Activated CD8-positive, alpha-beta memory T cell treated with anti-CD3 and anti-CD28 coated beads, Interleukin-2, amount 50 U/mL, for 1 hour (primary cell): Measurements from ENCODE around the gene NF1.
"Not testable (repeated sequence)": the region's sequence is repeated elsewhere in the genome, so short reads cannot be mapped to it uniquely, and the experiment has no call there.

Experiments
- DNase-seq: peaks from one replicate; pipeline ENCODE4 v3.0.0-alpha.2; 2020; ENCODE audit errors: extremely low read depth

The NF1 gene

DNA sequence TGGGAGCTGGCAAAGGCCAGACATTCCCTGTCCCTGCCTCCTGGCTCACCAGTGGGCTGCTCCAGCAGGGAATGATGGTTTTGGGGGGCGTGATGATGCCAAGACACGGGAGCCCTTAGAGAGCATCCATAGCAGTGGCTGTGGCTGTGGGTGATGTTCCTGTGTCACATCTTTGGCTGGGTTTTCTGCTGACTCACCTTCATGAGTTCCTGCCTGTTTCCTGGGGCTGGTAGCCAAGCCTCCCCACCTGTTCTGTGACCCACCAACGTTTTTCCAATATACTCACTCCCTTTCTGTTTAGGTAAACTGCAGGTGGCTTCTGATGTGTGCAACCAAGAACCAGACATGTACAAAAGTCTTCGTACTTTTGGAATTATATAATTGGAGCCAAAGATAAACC lies 16.5 kb upstream of the NF1 start:
- no peak for DNase-seq

DNA sequence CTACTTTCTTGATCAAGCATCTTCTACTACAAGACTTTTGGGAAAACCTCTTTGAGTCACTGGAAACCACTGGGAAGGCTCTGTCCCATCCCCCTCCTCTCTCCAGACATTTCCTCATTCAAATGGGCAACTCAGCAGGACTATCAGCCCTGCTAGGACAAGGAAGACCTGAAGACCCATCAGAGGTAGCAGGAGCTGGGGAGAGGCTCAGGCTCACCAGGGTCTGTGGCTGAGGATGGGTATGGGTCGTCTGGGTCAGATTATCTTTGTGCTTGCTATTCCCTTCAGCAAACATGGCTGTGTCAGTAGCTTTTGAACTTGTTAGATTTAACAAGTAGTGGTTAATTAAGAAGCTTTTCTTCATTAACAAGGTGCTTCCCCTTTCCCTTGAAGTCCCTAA lies 15.0 kb upstream of the NF1 start:
- DNase-seq: no peak

DNA sequence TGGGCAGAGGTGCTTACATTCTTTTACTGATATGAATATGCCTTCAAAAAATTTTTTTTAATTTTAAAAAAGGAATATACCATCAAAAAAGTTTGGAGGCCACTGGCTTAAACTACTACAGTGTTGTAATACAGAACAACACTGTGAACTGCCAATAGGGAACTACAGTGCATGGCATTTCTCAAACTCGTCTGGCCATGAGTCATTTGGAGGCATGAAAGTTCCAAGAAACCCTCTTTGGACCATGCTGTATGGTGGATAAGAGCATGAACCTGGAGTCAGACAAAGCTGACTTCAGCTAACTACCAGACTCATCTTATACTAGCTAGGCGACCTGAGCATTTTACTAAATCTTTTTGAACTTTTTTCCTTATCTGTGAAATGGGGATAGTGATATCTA lies 9.2 kb upstream of the NF1 start:
- DNase-seq: no peak

DNA sequence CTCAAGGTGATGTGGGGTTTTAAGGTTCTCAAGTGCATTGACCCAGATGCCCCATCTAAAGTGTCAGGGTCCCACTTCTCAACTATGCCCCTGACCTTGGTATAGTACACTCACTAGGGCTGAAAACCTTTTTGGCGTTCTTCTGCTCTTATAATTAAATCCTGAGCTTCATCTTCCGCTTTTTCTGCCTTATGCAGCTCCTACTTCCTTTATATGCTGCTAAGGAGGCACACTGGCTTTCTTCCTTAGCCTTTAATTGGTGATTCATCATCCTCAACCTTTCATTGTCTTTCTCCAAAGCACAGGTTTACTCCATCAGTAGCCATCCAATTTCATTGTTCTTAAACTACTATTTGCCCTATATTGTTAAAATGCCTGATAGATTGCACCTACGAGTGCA lies 5.3 kb upstream of the NF1 start:
- DNase-seq: no peak

DNA sequence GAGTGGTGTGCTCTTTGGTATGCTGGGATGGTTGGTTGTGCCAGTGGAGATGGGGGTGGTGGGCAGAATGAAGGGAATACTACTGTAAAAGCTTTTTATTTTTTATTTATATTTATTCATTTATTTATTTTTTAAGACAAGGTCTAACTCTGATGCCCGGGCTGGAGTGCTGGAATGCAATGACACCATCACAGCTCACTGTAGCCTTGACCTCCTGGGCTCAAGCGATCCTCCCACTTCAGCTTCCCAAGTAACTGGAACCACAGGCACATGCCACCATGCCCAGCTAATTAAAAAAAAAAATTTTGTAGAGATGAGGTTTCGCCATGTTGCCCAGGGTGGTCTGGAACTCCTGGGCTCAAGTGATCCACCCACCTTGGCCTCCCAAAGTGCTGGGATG lies 4.1 kb upstream of the NF1 start:
- DNase-seq: not testable (repeated sequence)

DNA sequence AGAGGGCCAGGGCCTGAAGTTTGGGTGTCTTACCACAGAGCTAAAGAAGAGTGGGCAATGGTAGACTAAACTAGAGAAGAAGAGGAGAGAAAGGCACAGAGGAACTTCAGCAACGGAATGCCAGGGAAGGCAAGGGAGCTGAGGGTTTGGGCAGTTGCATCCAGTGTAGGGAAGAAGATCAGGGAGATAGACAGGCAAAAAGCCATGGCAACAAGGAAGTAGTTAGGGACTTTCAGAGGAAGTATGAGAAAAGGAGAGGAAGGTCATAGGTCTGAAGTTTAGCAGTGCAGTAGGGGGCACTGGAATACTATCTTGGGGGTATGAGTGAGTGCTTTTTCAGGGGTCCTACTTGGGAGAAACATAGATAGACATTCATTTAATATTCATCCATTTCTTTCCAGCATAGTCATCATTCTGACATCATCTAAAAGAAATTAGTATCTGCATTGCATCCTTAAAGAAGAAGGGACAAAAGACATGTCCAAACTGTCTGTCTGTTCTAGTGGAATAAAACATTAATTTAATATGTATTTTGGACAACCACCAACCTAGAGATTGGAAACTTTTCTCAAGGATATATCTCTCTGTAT lies 2.2 kb upstream of the NF1 start:
- DNase-seq: no peak

DNA sequence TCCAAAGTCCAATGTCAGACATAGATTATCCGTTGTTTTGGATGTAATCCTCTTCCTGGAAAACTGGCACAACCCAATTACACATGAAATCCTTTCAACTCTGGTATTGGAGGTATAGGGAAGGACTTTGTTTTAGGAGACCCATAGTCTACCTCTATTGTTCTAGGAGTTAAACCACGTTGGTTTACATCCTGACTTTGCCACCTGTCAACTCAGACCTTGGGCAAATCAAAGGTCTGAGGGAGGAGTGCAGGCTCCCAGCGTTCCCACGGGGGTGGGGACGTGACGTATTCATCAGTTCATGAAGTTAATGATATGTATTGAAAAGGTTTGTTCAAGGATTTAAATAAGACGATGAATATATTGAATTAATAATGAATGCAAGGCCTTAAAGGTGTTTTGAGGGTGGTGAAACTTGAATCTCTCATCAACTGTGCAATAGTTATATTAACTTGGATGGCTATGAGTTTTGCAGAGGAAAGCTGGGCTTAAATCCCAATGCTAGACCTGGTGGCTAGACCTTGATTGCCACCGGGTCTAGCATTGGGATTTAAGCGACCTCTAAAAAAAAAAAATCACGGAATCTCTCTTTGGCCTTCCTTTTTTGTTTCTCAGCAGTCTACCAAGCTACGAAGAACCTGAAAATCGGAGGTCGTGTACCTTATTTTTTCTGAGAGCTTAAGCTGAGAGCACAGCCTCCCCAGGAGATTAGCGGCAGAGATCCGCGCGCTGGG lies 744 bp upstream of the NF1 start:
- DNase-seq: no peak

DNA sequence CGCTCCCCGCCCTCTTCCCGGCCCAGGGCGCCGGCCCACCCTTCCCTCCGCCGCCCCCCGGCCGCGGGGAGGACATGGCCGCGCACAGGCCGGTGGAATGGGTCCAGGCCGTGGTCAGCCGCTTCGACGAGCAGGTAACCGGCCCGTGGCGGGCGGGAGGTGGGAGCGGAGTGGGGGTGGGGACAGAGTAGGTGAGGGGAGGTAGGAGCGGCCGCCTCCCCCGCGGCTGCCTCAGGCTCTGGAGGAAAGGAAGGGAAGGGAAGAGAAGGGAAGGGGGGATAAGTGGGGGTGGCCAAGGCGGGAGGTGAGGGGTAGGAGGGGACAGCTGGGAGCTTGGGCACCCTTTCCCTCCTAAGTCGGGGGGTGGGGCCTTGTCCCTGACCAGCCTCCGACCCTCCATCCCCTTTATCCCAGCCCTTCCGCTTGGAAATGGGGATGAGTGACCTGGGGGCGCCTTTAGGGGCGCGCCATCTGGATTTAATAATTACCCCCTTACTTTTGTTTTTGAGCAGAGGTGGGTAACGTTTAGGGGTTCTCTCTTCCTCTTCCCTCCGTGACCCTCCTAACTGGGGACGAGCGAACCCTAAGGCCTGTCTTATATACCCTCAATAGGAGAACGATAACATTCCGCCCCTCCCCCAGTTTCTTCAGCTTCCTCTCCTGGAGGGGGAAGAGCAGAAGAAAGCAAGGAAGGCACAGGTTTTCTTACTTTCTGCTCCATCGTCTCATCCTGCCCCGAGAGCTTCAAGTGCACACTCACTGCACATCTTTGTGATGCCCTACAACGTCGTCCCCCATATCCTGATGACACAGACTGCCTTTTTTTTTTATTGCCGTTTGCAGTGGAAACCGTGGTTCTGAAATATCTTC lies 694 bp downstream of the NF1 start:
- no peak for DNase-seq

DNA sequence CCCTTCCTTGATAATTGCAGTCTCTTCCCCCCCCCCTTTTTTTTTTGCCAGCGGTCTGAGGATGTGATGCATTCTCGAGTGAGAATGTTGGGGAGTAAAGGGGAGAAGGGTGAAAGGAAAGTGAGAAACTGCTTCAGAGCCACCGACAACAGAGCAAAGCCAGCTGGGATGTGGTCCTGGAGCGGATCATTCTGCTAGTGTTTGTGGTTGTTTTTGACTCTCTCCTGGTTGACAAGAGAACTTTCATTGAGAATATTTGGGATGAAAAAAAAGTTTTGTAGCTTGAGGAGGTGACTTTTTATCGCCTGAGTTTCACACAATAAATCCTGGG lies 1.3 kb downstream of the NF1 start:
- no peak for DNase-seq

DNA sequence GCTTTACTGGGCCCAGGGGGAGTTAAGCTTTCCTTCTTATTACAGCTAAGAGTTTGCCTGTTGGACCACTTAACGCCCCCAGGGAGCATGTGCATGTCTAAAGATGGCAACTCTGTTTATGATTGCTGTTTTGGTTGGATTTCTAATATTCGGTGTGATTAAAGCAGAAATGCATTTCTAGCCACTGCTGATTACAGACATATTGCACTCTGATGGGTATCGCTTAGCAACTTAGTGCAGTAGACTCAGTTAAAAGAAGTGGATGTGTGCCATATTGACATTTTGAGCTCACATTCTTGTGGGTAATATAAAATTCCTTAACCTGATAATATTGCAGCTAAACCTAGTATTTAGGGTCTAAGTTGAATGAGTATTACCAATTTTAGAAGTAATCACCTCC lies 4.2 kb downstream of the NF1 start:
- no peak for DNase-seq

DNA sequence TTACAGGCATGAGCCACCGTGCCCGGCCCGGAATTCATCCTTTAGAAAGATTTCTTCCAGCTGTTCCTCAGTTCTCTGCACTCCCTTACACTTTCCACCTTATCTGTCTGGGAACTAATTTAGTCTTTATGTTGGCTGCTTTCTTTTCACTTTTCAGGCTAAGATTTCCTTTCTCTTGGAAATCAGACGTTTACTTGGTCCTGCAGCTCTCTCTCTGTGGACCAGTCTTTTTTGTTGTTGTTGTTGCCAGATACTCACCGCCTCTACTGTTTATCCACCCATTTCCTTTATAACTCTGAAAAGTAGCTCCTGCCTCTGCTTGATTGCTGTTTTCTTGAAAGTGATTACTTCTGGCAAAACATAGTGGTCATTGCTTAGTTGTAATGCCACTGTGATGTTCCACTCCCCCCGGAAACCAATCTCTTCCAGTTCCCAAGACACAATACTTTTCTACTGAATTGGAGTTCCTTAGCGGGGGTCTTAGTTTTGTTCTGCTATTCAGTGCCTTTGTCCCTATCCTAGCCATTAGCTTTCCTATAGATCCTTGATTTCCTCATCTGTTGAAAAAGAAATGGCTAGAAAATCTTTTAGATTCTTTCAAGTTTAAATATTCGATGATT lies 6.2 kb downstream of the NF1 start:
- DNase-seq: no peak

DNA sequence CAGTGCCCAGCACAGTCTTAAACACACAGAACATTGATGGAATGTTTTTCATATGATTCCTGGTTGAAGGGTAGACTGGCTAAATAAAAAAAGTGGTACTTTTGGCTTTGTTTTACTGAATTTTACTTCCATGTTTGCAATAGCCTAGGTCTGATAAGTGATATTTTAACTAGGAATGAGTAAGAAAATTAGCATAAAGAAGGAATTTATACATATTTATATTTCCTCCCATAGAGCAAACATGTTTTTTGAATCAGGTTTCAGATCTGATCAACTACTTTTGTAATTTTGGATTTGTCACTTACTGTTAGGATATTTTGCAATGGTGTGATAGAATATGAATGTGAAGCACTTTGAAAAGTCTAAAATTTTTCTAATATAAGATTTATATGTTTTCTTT lies 7.2 kb downstream of the NF1 start:
- no peak for DNase-seq

DNA sequence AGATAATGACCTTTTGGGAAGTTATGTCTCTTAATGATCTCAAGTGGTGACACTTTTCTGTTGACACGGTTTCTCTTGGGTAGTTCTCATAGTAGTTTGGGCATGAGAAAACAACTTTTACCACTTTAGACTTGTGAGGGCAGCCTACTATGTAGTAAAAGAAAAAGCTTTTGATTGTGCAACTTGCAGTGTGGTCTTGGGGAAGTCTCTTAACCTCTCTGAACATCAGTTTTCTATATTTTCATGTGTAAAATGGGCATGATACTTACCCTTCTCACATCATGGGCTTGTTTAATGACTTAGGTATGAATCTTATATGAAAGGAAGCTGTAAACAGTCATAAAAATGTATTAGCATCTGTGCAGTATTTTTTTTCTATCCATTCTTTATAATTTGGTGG lies 11.2 kb downstream of the NF1 start:
- DNase-seq: no peak

DNA sequence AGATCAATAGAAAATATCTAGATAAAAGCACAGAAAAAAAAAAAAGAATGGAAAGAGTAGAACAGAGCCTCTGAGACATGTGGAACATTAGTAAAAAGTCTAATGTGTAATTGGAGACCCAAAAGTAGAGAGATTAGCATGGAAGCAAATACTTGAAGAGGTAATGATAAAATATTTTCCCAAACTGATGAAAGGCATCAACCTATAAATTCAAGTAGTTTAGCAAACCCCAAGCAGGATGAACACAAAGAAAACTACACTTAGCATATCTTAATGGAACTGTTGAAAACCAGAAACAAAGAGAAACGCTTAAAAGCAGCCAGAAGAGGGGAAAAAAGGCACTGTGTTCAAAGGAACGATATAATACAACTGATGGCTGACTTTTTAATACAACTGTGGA lies 16.4 kb downstream of the NF1 start:
- no peak for DNase-seq

DNA sequence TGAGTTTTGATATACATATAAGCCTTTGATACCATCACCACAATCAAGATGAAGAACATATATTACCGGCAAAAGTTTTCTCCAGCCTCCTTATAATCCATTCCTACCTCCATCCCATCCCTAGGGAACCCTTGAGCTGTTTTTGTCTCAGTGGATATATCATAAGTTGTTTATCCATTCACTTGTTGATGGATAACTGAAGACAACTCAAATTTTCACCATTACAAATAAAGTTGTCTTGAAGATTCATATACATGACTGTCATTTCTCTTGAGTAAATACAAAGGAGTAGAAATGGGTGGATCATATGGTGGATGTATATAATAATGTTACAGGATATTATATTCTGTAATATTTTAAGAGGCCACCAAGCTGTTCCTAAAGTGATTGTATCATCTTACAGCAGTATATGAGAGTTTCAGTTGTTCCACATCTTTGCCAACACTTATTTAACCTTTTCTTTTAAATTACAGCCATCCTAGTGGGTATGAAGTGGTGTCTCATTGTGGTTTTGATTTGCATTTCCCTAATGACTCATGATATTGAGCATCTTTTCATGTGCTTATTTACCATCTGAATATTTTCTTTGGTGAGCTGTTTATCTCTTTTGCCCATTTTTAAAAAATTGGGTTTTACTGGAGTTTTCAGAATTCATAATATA lies 17.4 kb downstream of the NF1 start:
- DNase-seq: no peak

DNA sequence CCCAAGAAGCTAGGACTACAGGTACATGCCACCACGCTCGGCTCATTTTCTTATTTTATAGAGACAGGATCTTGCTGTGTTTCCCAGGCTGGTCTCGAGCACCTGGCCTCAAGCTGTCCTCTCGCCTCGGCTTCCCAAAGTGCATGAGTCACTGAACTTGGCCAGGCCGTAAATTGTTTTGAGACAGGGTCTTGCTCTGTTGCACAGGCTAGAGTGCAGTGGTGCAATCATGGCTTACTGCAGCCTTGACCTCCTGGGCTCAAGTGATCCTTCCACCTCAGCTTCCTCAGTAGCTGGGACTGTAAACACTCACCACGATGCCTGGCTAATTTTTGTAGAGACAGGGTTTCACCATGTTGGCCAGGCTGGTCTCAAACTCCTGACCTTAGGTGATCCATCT lies 18.6 kb downstream of the NF1 start:
- not testable (repeated sequence) for DNase-seq

DNA sequence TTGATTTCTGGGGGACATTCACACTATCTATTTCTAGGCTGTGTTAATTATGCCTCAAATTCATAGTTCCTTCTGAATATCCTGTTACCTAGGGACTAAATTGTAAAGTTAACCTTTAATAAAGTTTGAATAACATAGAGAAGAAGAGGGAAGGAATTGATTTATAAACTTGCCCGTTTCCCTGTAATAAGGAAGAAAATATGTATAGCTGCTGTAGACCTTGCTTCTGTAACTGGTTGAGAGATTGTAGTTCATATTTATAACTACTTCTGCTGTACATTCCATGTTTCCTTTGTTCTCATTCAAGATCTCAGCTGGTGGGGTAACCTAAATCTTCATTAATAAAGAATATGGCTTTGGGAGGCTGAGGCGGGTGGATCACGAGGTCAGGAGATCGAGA lies 19.2 kb downstream of the NF1 start:
- no peak for DNase-seq

DNA sequence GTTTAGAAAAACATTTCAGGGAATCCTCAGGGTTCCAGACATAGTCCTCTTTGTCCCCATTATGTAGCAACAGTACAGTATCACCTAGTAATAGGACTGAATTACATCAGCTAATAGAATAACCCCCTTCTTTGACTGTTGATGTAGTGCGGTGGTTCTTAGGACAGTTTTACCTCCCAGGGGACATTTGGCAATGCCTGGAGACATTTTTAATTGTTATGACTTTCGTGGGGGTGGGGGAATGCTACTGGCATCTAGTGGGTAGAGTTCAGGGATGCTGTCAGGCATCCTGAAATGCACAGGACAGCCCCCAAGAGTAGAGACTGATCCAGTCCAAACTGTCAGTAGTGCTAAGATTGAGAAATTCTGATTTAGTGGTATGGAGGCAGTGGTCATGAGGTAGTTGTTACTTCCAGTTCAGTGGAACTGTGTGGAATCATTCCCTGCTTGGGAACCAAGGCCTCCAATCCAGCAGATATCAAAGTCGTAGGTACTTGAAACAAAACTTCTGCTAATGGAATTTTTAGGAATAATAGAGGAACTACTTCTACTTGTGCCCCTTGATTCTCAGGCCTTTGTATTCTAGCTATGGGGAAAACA lies 20.3 kb downstream of the NF1 start:
- DNase-seq: no peak

DNA sequence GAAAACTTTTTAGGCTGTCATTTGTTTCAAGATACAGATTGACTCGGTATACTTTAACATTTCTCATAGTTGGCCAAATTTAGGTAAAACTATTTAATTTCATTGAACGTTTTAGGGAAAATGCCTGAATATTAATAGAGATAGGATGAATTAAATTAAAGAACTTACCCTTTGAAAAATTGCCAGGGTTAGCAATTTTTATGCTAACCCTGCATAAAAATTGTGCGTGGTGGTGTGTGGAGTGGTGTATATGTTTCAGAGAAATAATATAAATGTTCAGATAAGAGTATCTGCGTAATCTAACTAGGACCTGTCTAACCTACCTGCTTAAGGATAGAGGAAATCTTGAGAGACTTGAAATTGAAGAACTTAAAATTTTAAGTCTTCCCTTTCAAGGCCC lies 21.4 kb downstream of the NF1 start:
- no peak for DNase-seq

DNA sequence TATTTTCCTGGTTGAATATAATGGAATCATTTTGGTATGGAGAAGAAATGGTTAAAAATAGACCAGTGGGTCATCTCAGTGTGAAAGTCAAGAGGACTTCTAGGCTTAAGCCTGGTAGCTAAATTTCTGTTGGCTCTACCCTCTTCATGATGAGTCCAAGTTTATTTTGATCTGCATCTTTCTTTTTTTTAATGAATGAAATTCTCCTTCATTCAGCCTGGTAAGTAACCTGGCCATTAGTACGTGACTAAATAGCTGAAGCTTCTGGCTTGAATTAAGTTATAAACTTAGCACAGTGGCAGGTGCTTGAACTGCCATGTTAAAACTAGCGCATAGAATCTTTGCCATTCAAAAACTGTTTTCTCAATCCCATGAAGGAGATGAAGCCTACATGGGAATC lies 28.0 kb downstream of the NF1 start:
- no peak for DNase-seq

DNA sequence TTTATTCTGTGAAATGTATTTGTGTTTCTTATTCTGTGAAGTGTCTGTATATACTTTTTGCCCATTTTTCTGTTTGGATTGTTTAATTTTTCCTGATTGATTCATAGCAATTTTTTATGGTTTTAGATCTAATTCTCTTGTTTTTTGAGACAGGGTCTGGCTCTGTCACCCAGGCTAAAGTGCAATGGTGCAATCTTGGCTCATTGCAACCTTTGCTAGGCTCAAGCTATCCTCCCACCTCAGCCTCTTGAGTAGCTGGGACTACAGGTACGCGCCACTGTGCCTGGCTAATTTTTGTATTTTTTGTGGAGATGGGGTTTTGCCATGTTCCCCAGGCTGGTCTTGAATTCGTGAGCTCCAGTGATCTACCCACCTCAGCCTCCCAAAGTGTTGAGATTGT lies 31.5 kb downstream of the NF1 start:
- DNase-seq: no peak

DNA sequence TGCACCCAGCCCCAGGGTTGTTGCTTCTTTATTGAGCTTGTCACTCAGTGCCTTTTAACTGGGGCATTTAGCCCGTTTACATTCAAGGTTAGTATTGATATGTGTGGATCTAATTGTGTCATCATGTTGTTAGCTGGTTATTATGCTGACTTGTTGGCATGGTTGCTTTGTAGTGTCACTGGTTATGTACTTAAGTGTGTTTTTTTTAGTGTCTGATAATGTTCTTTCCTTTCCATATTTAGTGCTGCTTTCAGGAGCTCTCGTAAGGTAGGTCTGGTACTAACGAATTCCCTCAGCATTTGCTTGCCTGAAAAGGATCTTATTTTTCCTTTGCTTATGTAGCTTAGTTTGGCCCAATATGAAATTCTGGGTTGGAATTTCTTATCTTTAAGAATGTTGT lies 33.5 kb downstream of the NF1 start:
- DNase-seq: no peak
